Measurements from ENCODE around the gene COTL1. TPM values are rescaled to one million over a fixed set of nuclear protein-coding genes. Genes with fewer than 3 reads are reported as not detected.

COTL1 gene
- total and polyA plus RNA-seq, 9 of the 15 experiments (the other 6 are each of a cell fraction or from before 2014, with no cell fraction given), result 27.7 to 185 (median 72.5) TPM

- WGBS (ENCODE audit: insufficient coverage, low coverage, missing lambda C conversion rate), result 21% methylated on average over 23 of the region's 25 CpGs
- DNase-seq (ENCODE audit: extremely low read depth in 1 of 4, low spot score in 3 of 4) (no peak), ATAC-seq (peak; percentile 29; the same call in 1 of the 3 replicates), FAIRE-seq (no peak)
- Histone ChIP-seq H4K20me1 (replicated peaks; ENCODE audit: control insufficient read depth, insufficient read depth, low read length) (no peaks in the 10 kb centered on the region), H3K9me3 (replicated peaks; ENCODE audit: control insufficient read depth, insufficient read depth, low read depth, low read length) (no peaks in the 10 kb centered on the region), H3K36me3 (ENCODE audit: control insufficient read depth, insufficient read depth, low read length) (no peaks in the 10 kb centered on the region), H3K4me1 (replicated peaks in 1 of 2; ENCODE audit: control insufficient read depth in 2 of 2, insufficient read depth in 2 of 2, low read length in 2 of 2) (peaks cover 19 to 32% of the 10 kb centered on the region in 2 experiments), H2AFZ (ENCODE audit: low read depth, low read length) (peak overlapping the region; percentile 91), H3K4me3 (no peak overlapping the region), H3K27me3 (ENCODE audit: control insufficient read depth in 2 of 2, insufficient read depth in 2 of 2, low read length in 2 of 2) (peaks cover 6 to 16% of the 10 kb centered on the region in 2 experiments; a peak in 4 of 5 replicates), H3K4me2 (ENCODE audit: insufficient read depth, low read length) (peak overlapping the region; percentile 43), H3K79me2 (ENCODE audit: control insufficient read depth, insufficient read depth, low read length) (no peaks in the 10 kb centered on the region), H3K27ac (ENCODE audit: extremely low read depth, low read depth, low read length) (0 out of 3 replicates have a peak overlapping the region, but pooled peaks have one; percentile 34), H3K9ac (ENCODE audit: insufficient read depth in 1 of 2, low read depth in 2 of 2, low read length in 2 of 2) (peak overlapping the region in 1 of 2 experiments; percentile 79; a peak in 3 of 4 replicates), H3K9me1 (ENCODE audit: control insufficient read depth, insufficient read depth, low read length) (no peaks in the 10 kb centered on the region)
- POLR2A ChIA-PET, result interaction anchor here (1.0 to 1.9 kb wide), 3 partner anchors 9 to 45 kb away, joined by 4 to 6 read pairs (median 5); no protein-coding TSS in a partner anchor
- CTCF ChIA-PET (ENCODE audit: low intra/inter-chr PET ratio), result no interaction called here
- intact Hi-C loops (cut with micrococcal nuclease), result no loop called here
- no TSS peak for BruUV-seq (replicated peaks)
- in situ Hi-C loops (cut with MboI), result no loop called here
- no peak for TF ChIP-seq HOXB6 (CRISPR knock-in tag; IDR thresholded peaks at IDR 0.05; ENCODE audit: borderline replicate concordance)
- no peak for TF ChIP-seq HDGF (IDR thresholded peaks at IDR 0.05)
- no peak for TF ChIP-seq HDAC3 (IDR thresholded peaks at IDR 0.05; ENCODE audit: borderline replicate concordance, partially characterized antibody)
- TF ChIP-seq CCAR2 (IDR thresholded peaks at IDR 0.05; ENCODE audit: low read depth, low read length), result no peak
- peak; percentile 28; the same call in 1 of the 2 replicates for TF ChIP-seq VEZF1 (CRISPR knock-in tag; IDR thresholded peaks at IDR 0.05)
- no peak for TF ChIP-seq NFIC (IDR thresholded peaks at IDR 0.05)
- no peak for TF ChIP-seq ZNF699 (CRISPR knock-in tag; IDR thresholded peaks at IDR 0.05; ENCODE audit: insufficient replicate concordance)
- TF ChIP-seq DLX4 (CRISPR knock-in tag; IDR thresholded peaks at IDR 0.05), result no peak
- TF ChIP-seq E2F3 (CRISPR knock-in tag; IDR thresholded peaks at IDR 0.05), result no peak
- no peak for TF ChIP-seq BMI1 (IDR thresholded peaks at IDR 0.05; ENCODE audit: low read length)
- no peak for TF ChIP-seq RBM34 (IDR thresholded peaks at IDR 0.05; ENCODE audit: borderline replicate concordance, insufficient read depth, low read length)
- TF ChIP-seq PRPF4 (IDR thresholded peaks at IDR 0.05; ENCODE audit: insufficient read depth, low read depth, low read length, poor library complexity, severe bottlenecking), result no peak
- no peak for TF ChIP-seq SIN3A (IDR thresholded peaks at IDR 0.05; ENCODE audit: borderline replicate concordance in 2 of 2, control insufficient read depth in 1 of 2, low read depth in 2 of 2, low read length in 2 of 2)
- no peak for TF ChIP-seq ZNF277 (CRISPR knock-in tag; IDR thresholded peaks at IDR 0.05; ENCODE audit: borderline replicate concordance)
- TF ChIP-seq ZNF316 (IDR thresholded peaks at IDR 0.05), result peak; percentile 41; the same call in 1 of the 2 replicates
- no peak for TF ChIP-seq ZEB2 (IDR thresholded peaks at IDR 0.05)
- no peak for TF ChIP-seq ILK (tag; IDR thresholded peaks at IDR 0.05; ENCODE audit: borderline replicate concordance, low read depth)
- no peak for TF ChIP-seq STAT5A (IDR thresholded peaks at IDR 0.05; ENCODE audit: borderline replicate concordance, low read length)
- TF ChIP-seq ZNF174 (CRISPR knock-in tag; IDR thresholded peaks at IDR 0.05), result no peak
- TF ChIP-seq COPS2 (conservative IDR thresholded peaks at IDR 0.05), result no peak
These were observed 68.7 kb downstream of the COTL1 start for GRCh38 chr16:84548971-84549844.

Measured in K562 (cell line).